T-helper 1 cell (primary cell): ENCODE data around the gene TNIP1.

ENCODE experiments used
- DNase-seq, 5 donors: peaks; one replicate each; pipeline ENCODE4 v3.0.0-alpha.2; 2012 to 2020

Gene TNIP1

DNA sequence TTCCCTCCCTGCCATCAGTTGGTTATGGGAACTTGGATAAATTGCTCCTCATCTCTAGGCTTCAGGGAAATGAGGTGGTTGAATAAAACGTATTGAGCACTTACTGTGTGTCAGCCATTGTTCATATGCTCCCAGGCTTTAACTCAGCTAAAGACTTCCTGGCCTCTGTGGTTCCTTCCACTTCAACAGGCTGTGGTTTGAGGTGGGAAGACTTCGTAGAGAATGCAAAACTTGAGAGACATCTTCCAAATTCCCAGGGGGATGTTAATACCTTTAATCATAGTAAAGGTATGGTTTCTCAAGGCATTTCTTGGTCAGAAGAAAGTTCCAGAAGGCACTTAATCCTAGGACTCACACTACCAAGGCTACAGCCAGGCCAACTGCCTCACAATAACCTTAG lies 62.0 kb downstream of the TNIP1 start:
- no peak for DNase-seq

DNA sequence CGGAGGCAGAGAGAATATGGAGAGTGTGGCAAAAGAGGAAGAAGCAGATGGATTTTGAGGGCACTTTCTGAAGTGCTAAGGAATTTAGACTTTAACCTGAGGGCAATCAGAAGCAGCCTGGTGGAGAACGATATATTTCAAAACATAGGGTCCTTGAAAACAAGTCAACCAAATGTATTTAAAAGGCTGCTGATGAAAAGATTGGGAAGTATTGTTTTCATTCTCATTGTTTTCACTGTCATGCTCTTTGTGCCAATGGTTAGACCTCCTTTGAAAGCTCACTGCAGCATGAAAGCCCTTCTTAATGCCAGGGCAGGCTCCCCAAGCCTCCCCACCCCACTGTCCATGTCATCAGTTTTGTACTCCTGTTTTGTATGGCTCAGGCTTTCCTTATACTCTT lies 62.9 kb downstream of the TNIP1 start:
- DNase-seq = no peak

DNA sequence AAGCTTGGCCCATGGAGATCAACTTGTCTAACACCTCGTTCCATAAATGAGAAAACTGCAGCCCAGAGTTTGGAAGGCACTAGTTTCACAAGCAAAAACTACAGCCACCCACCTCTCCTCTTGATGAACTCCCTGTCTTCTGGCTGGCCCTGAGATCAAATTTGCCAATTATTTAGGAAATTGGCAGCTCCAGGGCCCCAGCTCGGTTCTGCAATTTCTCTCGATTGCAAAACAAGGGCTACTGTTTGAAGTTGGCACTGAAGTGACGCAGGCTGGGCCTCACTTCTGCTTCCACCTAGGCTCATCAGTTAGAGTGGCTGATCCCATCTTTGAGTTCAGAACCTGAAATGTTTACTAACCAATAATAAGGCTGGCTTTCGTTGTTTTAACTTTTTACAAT lies 64.1 kb downstream of the TNIP1 start:
- no peak for DNase-seq

GRCh38 chr5:151015974-151016587 lies 64.8 kb downstream of the TNIP1 start:
- DNase-seq = no peak

DNA sequence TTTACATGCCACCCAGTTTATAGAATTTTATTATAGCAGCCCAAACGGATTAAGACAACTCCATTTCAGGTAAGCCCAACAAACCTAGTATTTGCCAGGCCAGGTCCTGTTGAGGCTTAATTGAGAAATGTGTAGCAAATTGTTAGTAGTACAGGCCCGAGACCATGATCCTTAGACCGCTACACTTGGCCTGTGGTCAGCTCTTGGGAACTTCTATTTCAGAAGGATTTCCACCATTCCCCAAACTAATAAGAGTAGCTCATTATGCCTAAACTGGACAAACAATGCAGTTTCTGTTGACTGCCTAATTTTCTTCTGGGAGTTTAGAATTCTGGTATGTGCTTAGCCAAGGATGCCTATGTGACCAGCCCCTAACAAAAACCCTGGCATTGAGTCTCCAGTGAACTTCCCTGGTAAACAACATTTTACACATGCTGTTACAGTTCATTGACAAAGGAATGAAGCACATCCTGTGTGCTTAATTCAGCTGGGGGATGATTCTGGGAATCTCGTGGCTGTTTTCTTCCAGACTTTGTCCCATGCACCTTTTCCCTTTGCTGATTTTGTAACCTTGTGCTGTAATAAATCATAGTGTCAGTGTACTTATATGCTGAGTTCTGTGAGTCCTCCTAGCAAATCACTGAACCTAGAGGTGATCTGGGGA lies 66.0 kb downstream of the TNIP1 start:
- no peak for DNase-seq

GRCh38 chr5:151012862-151013261 lies 68.0 kb downstream of the TNIP1 start:
- no peak for DNase-seq

DNA sequence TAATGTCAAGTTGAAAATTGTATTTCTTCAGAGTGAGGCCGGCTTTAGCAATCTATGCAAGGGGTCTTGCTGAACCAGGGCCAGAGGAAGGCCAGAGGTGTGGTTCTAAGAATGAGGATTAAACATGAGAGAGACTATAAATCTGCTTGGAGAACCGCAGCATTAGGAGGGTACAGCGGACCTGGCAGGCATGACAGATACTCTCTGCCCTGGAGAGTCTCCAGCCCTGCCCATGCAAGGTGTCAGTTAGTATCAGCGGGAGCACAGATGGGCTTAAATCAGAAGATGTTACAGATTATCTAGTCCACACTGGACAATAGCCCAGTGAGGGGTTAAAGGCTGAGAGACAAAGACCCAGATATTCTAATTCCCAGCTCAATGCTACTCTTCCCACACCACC lies 71.9 kb downstream of the TNIP1 start:
- no peak for DNase-seq

DNA sequence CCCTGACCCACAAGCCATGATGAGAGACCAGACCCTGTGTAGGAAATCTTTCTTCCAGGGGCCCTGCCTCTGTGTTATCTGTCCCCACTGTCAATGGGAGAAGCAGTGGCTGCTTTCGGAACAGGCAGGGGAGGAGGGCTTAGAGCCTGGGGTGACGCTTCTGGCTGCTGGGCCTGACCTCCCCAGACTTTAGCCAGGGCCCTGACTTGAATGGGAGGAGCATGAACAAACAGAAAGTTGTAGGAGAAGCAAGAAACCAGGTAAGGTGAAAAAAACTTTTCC lies 72.7 kb downstream of the TNIP1 start:
- no peak for DNase-seq

GRCh38 chr5:151007430-151008209 lies 73.2 kb downstream of the TNIP1 start:
- DNase-seq = no peak

- DNase-seq = no peak
Measured at GRCh38 chr5:151006704-151007334, 74.0 kb downstream of the TNIP1 start.

- DNase-seq = no peak
Measured at GRCh38 chr5:151005950-151006576, 74.8 kb downstream of the TNIP1 start.

- no peak for DNase-seq
Measured at GRCh38 chr5:151005187-151005949, 75.5 kb downstream of the TNIP1 start.

GRCh38 chr5:151004499-151004898 lies 76.3 kb downstream of the TNIP1 start:
- DNase-seq = no peak

DNA sequence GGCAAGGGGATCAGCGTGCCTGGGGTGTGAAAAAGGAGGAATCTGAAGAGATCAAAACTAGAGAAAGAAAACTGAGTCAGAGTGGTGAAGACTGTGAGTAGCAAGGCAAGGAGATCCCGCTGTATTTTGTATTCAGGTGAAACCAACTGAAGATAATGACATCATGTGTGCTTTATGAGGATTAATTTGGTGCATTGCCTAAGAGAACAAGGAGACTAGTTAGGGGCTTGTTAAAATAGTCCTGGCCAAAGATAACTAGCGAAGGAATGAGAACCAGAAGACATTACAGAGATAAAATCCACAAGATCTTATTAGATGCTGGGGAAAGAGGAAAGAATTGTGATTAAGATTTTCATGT lies 77.4 kb downstream of the TNIP1 start:
- DNase-seq = no peak

DNA sequence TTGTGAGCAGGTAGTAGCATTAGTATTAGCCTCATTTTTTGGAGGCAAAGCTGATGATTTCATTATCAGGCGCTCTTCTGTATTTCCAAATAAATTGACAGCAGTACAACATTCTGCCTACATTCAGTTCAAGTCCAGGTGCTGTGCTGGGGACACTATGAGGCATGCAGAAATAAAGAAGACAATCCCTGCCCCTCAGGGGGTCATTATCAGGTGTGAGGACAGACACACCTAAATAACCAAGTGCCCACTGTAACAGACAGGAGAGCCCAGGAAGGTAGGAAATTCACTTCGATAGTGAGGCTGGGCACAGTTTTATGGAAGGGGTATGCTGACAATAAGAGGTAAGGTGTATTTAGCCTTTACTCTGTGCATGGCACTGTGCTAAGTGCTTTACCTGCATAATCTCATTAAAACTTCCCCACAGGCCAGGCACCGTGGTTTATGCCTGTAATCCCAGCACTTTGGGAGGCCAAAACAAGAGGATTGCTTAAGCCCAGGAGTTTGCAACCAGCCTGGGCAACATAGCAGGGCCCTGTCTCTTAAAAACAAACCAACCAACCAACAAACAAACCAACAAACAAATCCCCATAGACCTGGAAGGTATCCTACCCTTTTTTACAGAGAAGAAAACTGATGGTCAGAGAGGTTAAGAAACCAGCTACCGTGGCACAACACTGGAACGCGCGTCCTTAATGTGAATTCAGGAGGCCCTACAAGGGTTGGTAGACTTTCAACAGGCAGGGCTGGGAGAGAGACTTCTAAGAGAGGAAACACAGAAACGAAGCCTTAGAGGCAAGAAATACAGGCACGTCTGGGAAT lies 77.9 kb downstream of the TNIP1 start:
- no peak for DNase-seq

- no peak for DNase-seq
Measured at GRCh38 chr5:151002250-151002649, 78.6 kb downstream of the TNIP1 start.

DNA sequence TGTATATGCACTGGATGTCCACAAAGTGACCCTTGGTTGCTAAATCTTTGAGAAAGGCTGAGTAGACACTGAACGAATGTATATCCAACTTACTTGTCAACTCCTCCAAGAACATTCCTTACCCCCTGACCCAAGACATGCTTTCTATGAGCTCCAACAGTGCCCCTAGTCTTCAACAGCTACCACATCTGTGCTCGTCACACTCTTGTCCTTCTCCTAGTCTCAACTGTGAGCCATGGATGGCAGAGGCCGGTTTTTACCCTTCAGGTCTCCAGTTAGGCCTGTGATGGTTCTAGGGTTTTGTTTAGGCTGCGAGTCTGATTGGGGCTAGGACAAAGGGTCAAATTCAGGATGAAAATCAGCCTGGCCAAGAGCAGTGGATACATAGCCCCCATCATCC lies 79.4 kb downstream of the TNIP1 start:
- no peak for DNase-seq

DNA sequence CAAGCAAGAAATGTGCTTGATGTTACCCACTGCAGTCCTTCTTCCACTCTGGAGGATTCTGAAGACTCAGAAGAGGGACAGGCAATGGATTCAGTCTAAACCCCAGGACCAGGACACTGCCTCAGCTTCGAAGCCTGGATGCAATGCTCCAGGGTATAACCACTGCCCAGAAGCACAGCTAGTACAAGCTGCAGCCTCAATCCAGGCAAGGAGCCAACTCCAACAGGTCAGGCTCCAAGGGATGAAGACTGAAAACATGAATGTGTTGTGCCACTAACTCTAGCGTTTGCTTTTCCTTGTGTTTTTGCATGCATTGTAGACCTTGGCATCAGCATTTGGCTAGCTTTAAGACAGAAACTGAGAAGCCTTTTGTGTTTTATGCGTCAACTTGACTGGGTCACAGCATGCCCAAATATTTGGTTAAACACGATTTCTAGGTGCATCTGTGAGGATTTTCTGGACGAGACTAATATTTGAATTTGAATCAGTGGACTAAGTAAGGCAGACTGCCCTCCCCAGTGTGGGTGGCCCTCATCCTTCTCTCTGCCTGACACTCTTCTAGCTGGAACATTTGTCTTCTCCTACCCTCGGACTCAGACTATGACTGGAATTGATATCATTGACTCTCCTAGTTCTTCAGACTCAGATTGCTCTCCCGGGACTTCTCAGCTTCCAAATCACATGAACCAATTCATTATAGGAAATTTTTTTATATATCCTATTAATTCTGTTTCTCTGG lies 81.0 kb downstream of the TNIP1 start:
- no peak for DNase-seq

DNA sequence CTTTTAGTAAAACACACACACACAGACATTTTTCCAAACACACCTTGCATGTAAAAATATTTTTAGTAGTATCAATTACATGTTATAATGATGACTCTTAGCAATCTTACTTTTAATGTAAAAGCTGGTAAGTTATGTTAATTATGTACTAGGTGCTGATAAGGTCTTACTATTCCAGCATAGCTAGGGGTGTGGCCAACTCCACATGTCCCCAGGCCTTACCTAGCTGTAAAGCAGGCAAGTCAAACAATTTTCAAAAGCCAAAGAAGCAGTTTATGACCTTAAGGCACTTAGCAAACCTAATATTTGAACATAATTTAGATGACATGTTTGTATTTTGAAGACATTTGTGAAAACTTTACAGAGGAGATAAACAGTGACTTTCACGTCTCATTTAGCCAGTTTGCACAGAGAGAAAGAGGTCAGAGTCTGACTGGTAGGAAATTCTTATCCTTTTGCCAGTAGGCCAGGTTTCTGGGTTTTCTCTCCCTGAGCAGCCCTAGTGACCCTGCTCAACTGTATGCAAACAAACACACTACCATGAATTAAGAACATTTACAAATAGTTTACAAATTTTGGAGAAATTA lies 86.9 kb downstream of the TNIP1 start:
- DNase-seq = no peak

DNA sequence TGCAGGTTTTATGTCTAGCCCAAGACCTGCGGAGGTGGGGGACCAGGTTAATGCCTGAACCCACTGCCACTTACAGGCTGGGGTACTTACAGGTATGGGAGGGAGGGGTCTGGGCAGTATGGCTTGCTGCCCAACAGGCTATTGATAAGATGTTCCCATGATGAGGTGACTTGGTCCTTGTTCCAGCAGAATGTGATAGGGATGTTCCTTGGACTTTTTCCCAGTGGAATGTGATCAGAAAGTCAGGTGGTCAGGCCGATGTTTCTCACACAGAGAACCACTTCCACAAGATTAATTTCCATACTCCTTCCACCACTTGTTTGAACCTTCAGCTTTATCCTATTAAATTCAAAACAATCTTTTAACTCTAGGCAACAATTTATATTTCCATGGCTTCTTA lies 87.4 kb downstream of the TNIP1 start:
- no peak for DNase-seq

- no peak for DNase-seq
Measured at GRCh38 chr5:150992705-150993104, 88.1 kb downstream of the TNIP1 start.
